NCI-H1694 treated with DMSO at 0.1 percent for 48 hours (cell line): ENCODE measurements around the gene EEA1.
"Not testable (repeated sequence)": the region's sequence is repeated elsewhere in the genome, so short reads cannot be mapped to it uniquely, and the experiment has no call there.

ENCODE experiments used
- DNase-seq: peaks from one replicate; lab custom pipeline; 2025; lab: John Stamatoyannopoulos, UW

Gene EEA1

GRCh38 chr12:92802906-92803305 is 126.2 kb downstream of the EEA1 start:
- DNase-seq, result no peak

GRCh38 chr12:92796650-92797049 is 132.4 kb downstream of the EEA1 start:
- no peak for DNase-seq

GRCh38 chr12:92794814-92795213 is 134.3 kb downstream of the EEA1 start:
- DNase-seq, result no peak

GRCh38 chr12:92794356-92794755 is 134.7 kb downstream of the EEA1 start:
- DNase-seq, result not testable (repeated sequence)

GRCh38 chr12:92786045-92786444 is 143.1 kb downstream of the EEA1 start:
- no peak for DNase-seq

- no peak for DNase-seq
Measured at GRCh38 chr12:92785563-92785950, 143.5 kb downstream of the EEA1 start.

- DNase-seq, result peak; percentile 79
Measured at GRCh38 chr12:92784797-92785562, 144.1 kb downstream of the EEA1 start.

- no peak for DNase-seq
Measured at GRCh38 chr12:92784356-92784755, 144.7 kb downstream of the EEA1 start.

- no peak for DNase-seq
Measured at GRCh38 chr12:92779902-92780301, 149.2 kb downstream of the EEA1 start.

GRCh38 chr12:92778525-92778924 is 150.6 kb downstream of the EEA1 start:
- DNase-seq, result no peak

GRCh38 chr12:92775416-92775815 is 153.7 kb downstream of the EEA1 start:
- DNase-seq, result no peak

- DNase-seq, result no peak
Measured at GRCh38 chr12:92771001-92771400, 158.1 kb downstream of the EEA1 start.

- no peak for DNase-seq
Measured at GRCh38 chr12:92769124-92769901, 159.8 kb downstream of the EEA1 start.

GRCh38 chr12:92765871-92766270 is 163.2 kb downstream of the EEA1 start:
- DNase-seq, result no peak

GRCh38 chr12:92764831-92765230 is 164.3 kb downstream of the EEA1 start:
- DNase-seq, result no peak

GRCh38 chr12:92762773-92763172 is 166.3 kb downstream of the EEA1 start:
- DNase-seq, result no peak

GRCh38 chr12:92759634-92760268 is 169.3 kb downstream of the EEA1 start:
- DNase-seq, result no peak

- no peak for DNase-seq
Measured at GRCh38 chr12:92757597-92758121, 171.4 kb downstream of the EEA1 start.

GRCh38 chr12:92756898-92757596 is 172.0 kb downstream of the EEA1 start:
- DNase-seq, result no peak

GRCh38 chr12:92753976-92754885 is 174.9 kb downstream of the EEA1 start:
- no peak for DNase-seq

- DNase-seq, result not testable (repeated sequence)
Measured at GRCh38 chr12:92749691-92750090, 179.4 kb downstream of the EEA1 start.
